NK-92 (cell line): ENCODE results near the gene YPEL3.
A peak's percentile ranks its signal among the peaks of the same experiment; 100 is the strongest.

Experiments used
- DNase-seq: peaks from one replicate; lab custom pipeline; 2025; ENCODE audit not compliant: unreplicated experiment; lab: John Stamatoyannopoulos, UW

YPEL3 gene

GRCh38 chr16:30091474-30092372, 4.3 kb downstream of the YPEL3 start, which contains the start of gene TBX6:
Gene TBX6, minus strand, starts transcription at chr16:30091924. Its CDS starts 731 bp downstream, at chr16:30091193.
- DNase-seq = peak; percentile 60

DNA sequence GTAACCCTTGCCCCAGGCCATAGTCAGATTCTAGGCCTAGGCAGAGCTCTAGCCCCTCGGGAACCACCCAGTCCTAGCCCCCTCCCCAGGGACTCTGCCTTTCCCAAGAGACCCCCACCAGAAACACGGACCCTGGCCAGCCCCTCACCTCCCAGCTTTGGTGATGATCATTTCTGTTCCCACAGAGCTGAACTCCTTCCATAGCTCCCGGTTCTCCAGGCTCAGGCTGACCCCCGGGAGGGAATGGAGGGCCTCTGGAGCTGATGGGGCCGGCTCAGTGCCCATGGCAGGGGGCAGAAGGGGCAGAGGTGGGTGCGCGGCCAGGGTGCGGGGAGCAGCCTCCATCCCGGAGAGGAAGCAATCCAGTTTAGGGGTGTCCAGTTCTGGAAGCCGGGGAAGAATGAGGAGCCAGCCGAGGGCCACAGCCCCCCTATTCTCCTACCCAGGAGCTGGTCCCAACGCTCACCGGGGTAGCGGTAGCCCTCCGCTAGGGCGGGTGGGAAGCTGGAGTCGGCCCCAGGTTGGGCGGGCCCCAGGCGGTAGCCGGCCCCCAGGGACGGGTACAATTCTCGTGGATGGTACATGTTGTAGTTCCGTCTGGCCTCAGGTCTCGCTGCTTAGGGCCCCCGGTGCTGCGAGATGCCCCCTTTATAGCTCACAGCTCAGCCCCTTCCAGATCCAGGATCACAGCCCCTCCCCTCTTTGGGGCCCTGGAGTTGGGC, 5.2 kb downstream of the YPEL3 start:
- DNase-seq = no peak

GRCh38 chr16:30088832-30089624, 7.0 kb downstream of the YPEL3 start:
- no peak for DNase-seq

- no peak for DNase-seq
Observed at GRCh38 chr16:30088237-30088831, 7.7 kb downstream of the YPEL3 start.

GRCh38 chr16:30087181-30087898, 8.7 kb downstream of the YPEL3 start:
- no peak for DNase-seq

DNA sequence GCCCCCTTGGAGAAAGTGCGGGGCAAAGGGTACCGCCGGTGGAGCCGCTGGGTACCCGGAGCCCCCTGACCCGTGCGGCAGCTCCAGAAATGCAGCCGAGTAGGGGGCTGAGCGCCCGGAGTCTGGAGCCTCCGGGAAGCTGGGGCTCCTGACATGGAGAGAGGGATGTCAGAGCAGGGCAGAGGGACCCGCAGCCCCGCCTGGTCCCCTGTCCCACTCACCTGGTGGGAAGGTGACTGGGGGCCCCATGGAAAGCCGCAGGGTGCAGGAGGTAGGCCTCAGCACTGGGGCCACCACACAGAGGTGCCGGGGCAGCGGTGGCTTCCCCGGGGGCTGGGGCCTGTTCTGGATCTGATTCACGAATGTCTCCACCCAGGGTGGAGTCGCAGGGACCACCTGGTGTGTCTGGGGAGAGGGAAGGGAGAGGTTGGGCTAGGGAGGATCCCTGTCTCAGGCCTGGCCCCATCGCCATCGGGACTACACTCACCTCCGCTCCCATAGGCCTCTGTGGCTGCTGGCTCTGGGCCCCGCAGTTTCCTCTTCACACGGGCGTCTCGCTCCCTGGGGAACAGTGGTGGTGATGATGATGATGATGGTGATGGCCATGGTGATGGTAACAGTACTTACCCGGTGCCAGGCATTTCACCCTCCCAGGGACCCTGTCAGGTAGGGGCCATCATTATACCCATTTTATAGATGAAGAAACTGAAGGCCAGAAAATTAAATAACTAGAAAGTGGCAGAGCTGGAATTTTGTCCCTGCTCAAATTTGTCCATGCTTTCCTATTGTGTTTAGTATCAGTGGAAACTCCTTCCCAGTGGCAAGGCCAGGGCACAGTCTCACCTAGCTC, 9.5 kb downstream of the YPEL3 start:
- DNase-seq = no peak

DNA sequence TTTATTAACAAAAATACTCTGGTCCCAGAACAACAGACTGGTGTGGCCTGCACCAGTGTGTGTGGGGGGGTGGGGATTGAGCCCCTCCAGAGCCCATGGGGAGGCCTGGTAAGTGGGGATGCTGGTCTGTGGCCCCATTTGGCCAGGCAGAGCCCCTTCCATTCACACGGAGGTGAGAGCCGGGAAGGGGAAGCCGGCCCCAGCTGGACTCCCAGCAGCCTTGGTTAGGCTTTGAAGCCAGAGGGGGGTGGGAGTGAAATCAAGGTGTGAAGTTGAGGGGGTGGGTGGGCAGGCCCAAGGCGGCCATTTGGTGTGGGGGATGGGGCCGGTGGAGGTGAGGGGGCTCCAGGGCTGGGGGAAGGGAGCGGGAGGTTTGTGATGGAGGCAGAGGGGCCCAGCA, 10.2 kb downstream of the YPEL3 start:
- DNase-seq = no peak

GRCh38 chr16:30085247-30085646, 10.8 kb downstream of the YPEL3 start:
- no peak for DNase-seq

DNA sequence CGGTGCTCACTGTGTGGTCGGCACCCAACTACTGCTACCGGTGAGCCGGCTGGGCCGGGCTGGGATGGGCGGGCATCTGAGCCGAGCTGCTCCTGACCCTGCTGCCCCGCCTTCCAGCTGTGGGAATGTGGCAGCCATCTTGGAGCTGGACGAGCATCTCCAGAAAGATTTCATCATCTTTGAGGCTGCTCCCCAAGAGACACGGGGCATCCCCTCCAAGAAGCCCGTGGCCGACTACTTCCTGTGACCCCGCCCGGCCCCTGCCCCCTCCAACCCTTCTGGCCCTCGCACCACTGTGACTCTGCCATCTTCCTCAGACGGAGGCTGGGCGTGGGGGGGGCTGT, 11.2 kb downstream of the YPEL3 start:
- DNase-seq = no peak

DNA sequence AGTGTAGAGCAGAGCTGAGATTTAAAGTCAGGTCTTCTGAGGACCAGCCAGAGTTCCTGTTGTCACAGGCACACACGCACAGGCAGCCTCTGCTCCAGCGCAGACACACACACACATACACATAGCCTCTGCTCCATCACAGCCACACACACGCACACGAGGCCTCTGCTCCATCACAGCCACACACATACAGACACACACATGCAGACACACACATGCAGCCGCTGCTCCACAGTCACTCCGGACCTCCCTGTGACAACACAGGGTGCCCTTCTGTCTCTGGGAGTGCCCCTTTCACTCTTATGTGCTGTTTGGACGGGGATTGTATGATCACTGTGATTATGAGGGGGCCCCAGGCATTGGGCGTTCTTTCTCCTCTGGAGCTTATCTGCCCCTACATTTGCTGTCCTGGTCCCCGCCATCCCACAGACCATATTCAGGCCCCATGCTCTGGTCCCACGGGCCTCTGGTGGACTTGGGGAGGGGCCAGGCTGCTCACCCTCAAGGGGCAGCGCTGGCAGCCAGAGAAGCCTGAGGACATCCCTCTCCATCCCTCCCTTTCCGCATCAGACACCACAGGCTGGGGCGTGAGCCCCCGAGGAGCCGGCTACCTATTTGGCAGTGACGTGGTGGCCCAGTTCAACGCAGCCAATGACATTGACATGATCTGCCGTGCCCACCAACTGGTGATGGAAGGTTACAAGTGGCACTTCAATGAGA, 11.8 kb downstream of the YPEL3 start:
- DNase-seq = no peak

GRCh38 chr16:30083216-30084055, 12.6 kb downstream of the YPEL3 start:
- DNase-seq = no peak

DNA sequence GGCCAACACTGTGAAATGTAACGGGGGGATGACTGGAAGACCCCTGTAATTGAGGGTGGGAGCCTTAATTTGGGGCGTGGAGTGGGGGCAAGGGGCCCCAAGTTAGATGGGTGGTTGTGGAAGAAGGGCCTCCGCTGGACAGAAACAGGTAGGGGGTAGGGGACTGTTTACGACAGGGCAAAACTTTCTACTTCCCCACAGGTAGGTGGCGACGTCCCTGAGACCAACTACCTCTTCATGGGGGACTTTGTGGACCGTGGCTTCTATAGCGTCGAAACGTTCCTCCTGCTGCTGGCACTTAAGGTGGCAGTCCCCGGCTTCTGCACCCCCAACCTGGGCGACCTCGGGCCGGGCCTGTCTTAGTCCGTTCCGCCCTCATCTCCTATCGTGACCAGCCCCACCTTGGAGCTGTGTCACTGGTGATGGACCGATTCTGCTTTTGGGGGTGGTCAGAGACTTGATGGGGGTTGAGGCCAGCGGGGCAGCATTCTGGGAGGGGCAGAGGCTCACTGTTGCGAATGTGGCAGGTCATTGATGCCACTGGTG, 13.4 kb downstream of the YPEL3 start:
- no peak for DNase-seq

- DNase-seq = no peak
Observed at GRCh38 chr16:30079480-30079879, 16.5 kb downstream of the YPEL3 start.

- DNase-seq = no peak
Observed at GRCh38 chr16:30078744-30079143, 17.3 kb downstream of the YPEL3 start.

DNA sequence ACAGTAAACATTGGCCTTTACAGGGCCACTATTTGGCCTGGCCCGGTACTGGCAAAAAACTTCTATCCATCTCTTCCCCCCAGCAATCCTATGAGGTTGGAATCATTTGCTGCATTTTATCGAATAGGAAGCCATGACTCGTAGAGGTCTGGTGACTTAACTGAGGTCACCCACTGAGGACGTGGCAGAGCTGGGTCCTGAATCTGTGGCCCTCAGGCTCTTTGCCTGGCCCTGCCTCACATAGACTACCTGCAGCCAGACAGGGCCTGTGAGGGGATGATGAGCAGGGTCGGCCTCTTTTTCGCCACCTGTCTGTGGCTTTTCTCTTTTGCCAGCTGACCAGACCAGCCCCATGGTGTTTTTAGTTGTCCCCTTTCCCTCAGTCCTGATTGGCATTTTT, 18.4 kb downstream of the YPEL3 start:
- DNase-seq = no peak

- no peak for DNase-seq
Observed at GRCh38 chr16:30076276-30076791, 19.7 kb downstream of the YPEL3 start.

GRCh38 chr16:30075503-30076275, 20.3 kb downstream of the YPEL3 start, which contains the start of gene PPP4C:
Gene PPP4C, plus strand, starts transcription at chr16:30075994. Its CDS starts 384 bp downstream, at chr16:30076378.
- DNase-seq = peak; percentile 26
